DND-41 (cell line): ENCODE results near the gene ILF3.

ENCODE experiments used
- ATAC-seq: fragments of 200-7000 bp; cut with Tn5 transposase; 3 replicates; pipeline ENCODE4 v1.9.1; 2021; ENCODE audit warnings: low read depth; ENCODE audit not compliant: insufficient read depth
- DNase-seq: peaks from one replicate; pipeline ENCODE4 v3.0.0-alpha.2; 2020
- H2AFZ ChIP-seq: 2 replicates; pipeline ENCODE4 v1.6.0; 2012; ENCODE audit warnings: low read depth, low read length
- H3K27ac ChIP-seq: 2 replicates; pipeline ENCODE4 v1.5.1; 2012; ENCODE audit warnings: low read length, inconsistent platforms
- H3K27me3 ChIP-seq: fragments of 200-600 bp; sonication (generic); 2 replicates; pipeline ENCODE4 v1.6.0; 2012; ENCODE audit warnings: low read length, mild to moderate bottlenecking, inconsistent platforms; ENCODE audit not compliant: insufficient read depth, poor library complexity
- H3K36me3 ChIP-seq: 2 replicates; pipeline ENCODE4 v1.5.1; 2012; ENCODE audit warnings: low read length, inconsistent platforms; ENCODE audit not compliant: insufficient read depth
- H3K4me1 ChIP-seq: 2 replicates; pipeline ENCODE4 v1.5.1; 2012; ENCODE audit warnings: mild to moderate bottlenecking, low read length; ENCODE audit not compliant: insufficient read depth
- H3K4me2 ChIP-seq: 2 replicates; pipeline ENCODE4 v1.6.0; 2012; ENCODE audit warnings: mild to moderate bottlenecking, moderate library complexity, low read length, inconsistent platforms; ENCODE audit not compliant: insufficient read depth
- H3K4me3 ChIP-seq, 2 experiments: fragments of 200-600 bp in 1 of 2; shearing (Covaris generic) in 1 of 2; 2 replicates each; pipeline ENCODE4 v1.5.1; 2012 to 2016; ENCODE audit warnings: inconsistent platforms in 2 of 2, low read length in 2 of 2, mild to moderate bottlenecking in 2 of 2, low read depth in 1 of 2, moderate library complexity in 1 of 2
- H3K79me2 ChIP-seq: 2 replicates; pipeline ENCODE4 v1.6.0; 2012; ENCODE audit warnings: low read length, inconsistent platforms; ENCODE audit not compliant: insufficient read depth
- H3K9ac ChIP-seq: 2 replicates; pipeline ENCODE4 v1.6.0; 2012; ENCODE audit warnings: low read depth, mild to moderate bottlenecking, inconsistent platforms, low read length, moderate library complexity
- H3K9me3 ChIP-seq: 2 replicates; pipeline ENCODE4 v1.5.1; 2012; ENCODE audit warnings: low read length, moderate library complexity, mild to moderate bottlenecking, inconsistent platforms; ENCODE audit not compliant: insufficient read depth, severe bottlenecking
- H4K20me1 ChIP-seq: 2 replicates; pipeline ENCODE4 v1.6.0; 2012; ENCODE audit warnings: low read length; ENCODE audit not compliant: insufficient read depth
- EZH2 ChIP-seq: IDR thresholded peaks from 3 replicates; pipeline ENCODE4 v1.6.1; 2012; ENCODE audit warnings: borderline replicate concordance, low read depth, mild to moderate bottlenecking, moderate library complexity, low read length, inconsistent platforms; ENCODE audit not compliant: severe bottlenecking
- TF ChIP-seq, protein P1 (sequence below): IDR thresholded peaks from 2 replicates; pipeline ENCODE4 v1.5.1; 2012; ENCODE audit warnings: borderline replicate concordance, low read length, moderate library complexity, mild to moderate bottlenecking; ENCODE audit not compliant: poor library complexity, severe bottlenecking; ENCODE audit errors: extremely low read depth

Gene ILF3

DNA sequence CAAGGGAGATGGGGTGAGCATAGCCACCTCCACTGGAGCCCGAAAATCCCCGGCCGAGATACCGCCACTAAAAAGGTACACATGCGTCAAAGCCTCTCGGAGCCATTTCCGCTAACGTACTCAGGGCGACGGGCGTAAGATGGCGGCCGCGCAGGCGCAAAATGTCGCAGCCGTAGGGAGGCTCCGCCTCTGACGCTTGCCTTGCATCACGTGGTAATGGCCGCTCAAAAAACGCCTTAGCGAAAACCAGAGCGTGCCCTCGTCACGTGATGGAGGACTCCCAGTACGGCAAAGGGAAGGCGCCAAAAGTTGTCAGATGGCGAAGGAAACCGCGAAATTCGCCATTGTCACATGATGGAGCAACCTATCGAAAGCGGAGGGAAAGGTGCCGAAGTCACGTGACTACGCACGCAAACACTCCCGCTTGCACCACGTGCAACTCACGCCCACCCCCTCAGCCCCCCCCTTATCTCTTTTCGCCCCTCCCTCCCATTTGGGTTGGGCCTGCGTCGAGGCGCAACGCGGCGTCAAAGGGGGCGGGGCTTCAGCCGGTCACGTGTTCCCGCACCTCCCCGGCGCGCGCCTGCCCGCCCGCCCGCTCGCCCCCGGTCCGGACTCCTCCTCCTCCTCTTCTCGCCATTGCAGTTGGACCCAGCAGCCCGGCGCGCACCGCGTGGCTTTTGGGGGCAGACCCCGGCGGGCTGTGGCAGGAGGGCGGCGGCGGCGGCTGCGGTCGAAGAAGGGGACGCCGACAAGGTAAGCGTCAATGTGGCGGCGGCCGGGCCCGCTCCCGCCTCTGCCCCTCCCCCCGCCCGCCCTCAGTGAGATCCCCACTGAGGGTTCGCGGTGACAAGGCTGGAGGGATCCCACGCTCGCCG is at the start of gene ILF3:
TSS of gene ILF3 (plus strand) at position 615 of the 878 bp plus-strand sequence. CDS start 16,260 bp downstream, outside the sequence.
- TF ChIP-seq, protein P1, sequence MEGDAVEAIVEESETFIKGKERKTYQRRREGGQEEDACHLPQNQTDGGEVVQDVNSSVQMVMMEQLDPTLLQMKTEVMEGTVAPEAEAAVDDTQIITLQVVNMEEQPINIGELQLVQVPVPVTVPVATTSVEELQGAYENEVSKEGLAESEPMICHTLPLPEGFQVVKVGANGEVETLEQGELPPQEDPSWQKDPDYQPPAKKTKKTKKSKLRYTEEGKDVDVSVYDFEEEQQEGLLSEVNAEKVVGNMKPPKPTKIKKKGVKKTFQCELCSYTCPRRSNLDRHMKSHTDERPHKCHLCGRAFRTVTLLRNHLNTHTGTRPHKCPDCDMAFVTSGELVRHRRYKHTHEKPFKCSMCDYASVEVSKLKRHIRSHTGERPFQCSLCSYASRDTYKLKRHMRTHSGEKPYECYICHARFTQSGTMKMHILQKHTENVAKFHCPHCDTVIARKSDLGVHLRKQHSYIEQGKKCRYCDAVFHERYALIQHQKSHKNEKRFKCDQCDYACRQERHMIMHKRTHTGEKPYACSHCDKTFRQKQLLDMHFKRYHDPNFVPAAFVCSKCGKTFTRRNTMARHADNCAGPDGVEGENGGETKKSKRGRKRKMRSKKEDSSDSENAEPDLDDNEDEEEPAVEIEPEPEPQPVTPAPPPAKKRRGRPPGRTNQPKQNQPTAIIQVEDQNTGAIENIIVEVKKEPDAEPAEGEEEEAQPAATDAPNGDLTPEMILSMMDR, result peak; percentile 1
- TF ChIP-seq EZH2, result no peak
- H2AFZ ChIP-seq, result peak within 1 kb of the TSS; percentile 71
- peak within 1 kb of the TSS; percentile 95 for H3K27ac ChIP-seq
- H3K4me2 ChIP-seq, result peak within 1 kb of the TSS; percentile 73
- peaks cover 41% of the 10 kb centered on the region for H4K20me1 ChIP-seq
- peak; percentile 100 for DNase-seq
- H3K4me1 ChIP-seq, result peaks cover 42% of the 10 kb centered on the region
- H3K79me2 ChIP-seq, result peaks cover 66% of the 10 kb centered on the region
- H3K27me3 ChIP-seq, result no peaks in the 10 kb centered on the region
- no peaks in the 10 kb centered on the region for H3K9me3 ChIP-seq
- H3K9ac ChIP-seq, result peak within 1 kb of the TSS; percentile 98
- ATAC-seq, result peak; percentile 78
- H3K4me3 ChIP-seq, result peak within 1 kb of the TSS; percentile 95 to 99
- H3K36me3 ChIP-seq, result peaks cover 53% of the 10 kb centered on the region

- Histone ChIP-seq H2AFZ (no peak overlapping the region), H3K36me3 (peaks cover 3% of the 10 kb centered on the region; the same call in 1 of the 2 replicates), H3K4me2 (peak overlapping the region; percentile 14; the same call in 1 of the 2 replicates), H3K4me3 (no peak overlapping the region), H3K79me2 (peaks cover 50% of the 10 kb centered on the region), H3K9ac (peak overlapping the region; percentile 85; the same call in 1 of the 2 replicates), H3K4me1 (peaks cover 26% of the 10 kb centered on the region), H3K27ac (peak overlapping the region; percentile 85), H3K27me3 (no peaks in the 10 kb centered on the region), H3K9me3 (no peaks in the 10 kb centered on the region), H4K20me1 (peaks cover 13% of the 10 kb centered on the region)
- DNase-seq (no peak), ATAC-seq (no peak)
- TF ChIP-seq, protein P1, result no peak
- TF ChIP-seq EZH2, result no peak
Measured at GRCh38 chr19:10604460-10604980, 49.6 kb upstream of the ILF3 start.

DNA sequence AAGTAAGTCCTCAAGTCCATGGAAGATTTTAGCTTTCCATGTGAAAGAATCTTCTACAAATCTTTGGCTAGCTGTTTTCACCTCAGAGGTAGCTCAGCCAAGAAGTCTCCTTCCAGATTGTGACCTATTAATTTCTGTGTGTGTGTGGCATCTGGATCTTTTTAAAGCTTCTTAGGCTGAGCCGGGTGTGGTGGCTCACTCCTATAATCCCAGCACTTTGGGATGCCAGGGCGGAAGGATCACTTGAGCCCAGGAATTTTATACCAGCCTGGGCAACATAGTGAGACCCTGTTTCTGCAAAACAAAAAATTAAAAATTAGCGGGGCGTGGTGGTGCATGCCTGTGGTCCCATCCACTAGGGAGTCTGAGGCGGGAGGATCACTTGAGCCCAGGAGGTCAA is 42.2 kb upstream of the ILF3 start:
- Histone ChIP-seq H3K4me3 (no peak overlapping the region), H3K27me3 (no peaks in the 10 kb centered on the region), H3K79me2 (peaks cover 62% of the 10 kb centered on the region), H4K20me1 (peaks cover 8% of the 10 kb centered on the region; the same call in 1 of the 2 replicates), H3K9ac (no peak overlapping the region), H3K4me2 (no peak overlapping the region), H2AFZ (no peak overlapping the region), H3K27ac (no peak overlapping the region), H3K36me3 (no peaks in the 10 kb centered on the region), H3K4me1 (no peaks in the 10 kb centered on the region), H3K9me3 (no peaks in the 10 kb centered on the region)
- ATAC-seq (no peak), DNase-seq (no peak)
- no peak for TF ChIP-seq EZH2
- TF ChIP-seq, protein P1, result no peak
